Measurements from ENCODE around the gene GJC1. TPM values are rescaled to one million over a fixed set of nuclear protein-coding genes. Genes with fewer than 3 reads are reported as not detected.

The GJC1 gene
- polyA plus RNA-seq, 2 of the 4 experiments (the other 2 are of a cell fraction): 21.2 to 22.1 TPM

DNA sequence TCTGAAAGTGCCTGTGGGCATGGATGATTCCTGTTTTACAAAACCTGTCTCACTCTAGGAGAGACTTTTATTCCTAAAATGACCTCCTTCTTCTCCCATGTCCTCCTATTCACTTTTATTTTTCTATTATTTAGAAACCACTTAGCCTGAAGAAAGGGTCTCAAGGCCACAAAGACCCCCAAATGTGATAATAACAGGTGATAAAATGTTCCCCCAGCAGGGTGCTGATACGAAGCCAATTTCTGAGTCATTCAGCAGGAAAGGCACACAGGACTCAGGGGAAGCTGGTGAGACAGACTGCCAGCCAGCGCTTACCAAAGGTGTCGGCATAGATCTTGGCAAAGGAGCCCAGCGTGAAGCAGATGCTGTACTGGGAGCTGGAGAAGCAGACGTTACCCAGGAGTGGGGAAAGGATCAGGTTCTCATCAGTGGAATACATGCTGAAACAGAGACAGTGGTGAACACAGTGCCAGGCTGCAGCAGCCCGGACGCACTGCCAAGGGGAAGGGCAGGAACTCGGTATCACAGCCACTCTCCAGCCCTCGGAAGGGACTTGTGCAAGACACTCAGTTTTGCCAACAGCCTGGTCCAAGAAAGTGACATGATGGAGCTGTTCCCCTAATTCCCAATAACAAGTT, 42.2 kb upstream of the GJC1 start (continued):
- TF ChIP-seq CHD4 (IDR thresholded peaks at IDR 0.05; ENCODE audit: borderline replicate concordance) (no peak), REST (IDR thresholded peaks at IDR 0.05) (no peak), HEYL (CRISPR knock-in tag; IDR thresholded peaks at IDR 0.05) (no peak), SREBF2 (IDR thresholded peaks at IDR 0.05) (no peak), ELK1 (IDR thresholded peaks at IDR 0.05; ENCODE audit: low read depth, low read length) (no peak), HES2 (IDR thresholded peaks at IDR 0.05) (no peak), BHLHE40 (IDR thresholded peaks at IDR 0.05; ENCODE audit: low read depth, low read length) (no peak)

DNA sequence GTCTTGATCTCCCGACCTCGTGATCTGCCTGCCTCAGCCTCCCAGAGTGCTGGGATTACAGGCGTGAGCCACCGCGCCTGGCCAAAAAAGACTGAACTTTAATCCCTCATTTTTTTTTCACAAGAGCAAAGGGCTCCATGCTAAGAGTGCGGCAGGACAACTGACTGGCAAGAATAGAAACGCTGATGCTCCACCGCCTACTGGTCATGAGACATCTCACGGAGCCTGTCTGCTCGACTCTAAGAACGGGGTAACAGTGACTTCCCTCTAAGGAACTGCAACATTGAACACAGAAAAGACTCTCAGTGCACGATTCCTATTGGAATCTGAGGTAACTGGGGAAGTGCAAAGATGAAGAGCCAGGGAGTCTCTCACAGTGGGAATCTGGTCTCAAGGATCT, 41.5 kb upstream of the GJC1 start:
- Histone ChIP-seq H3K27ac (no peak overlapping the region), H3K9me3 (no peaks in the 10 kb centered on the region), H3K4me2 (no peak overlapping the region), H3K4me3 (no peak overlapping the region), H3K4me1 (peaks cover 3% of the 10 kb centered on the region; the same call in 1 of the 3 replicates)
- POLR2A ChIA-PET: no interaction called here
- TF ChIP-seq NR3C1 (IDR thresholded peaks at IDR 0.05) (no peak), FOSB (CRISPR knock-in tag; IDR thresholded peaks at IDR 0.05) (no peak), ELK1 (IDR thresholded peaks at IDR 0.05; ENCODE audit: low read depth, low read length) (no peak), SMC3 (IDR thresholded peaks at IDR 0.05) (no peak), HOXA7 (CRISPR knock-in tag; IDR thresholded peaks at IDR 0.05) (no peak), CHD4 (IDR thresholded peaks at IDR 0.05; ENCODE audit: borderline replicate concordance) (no peak), USF2 (IDR thresholded peaks at IDR 0.05) (no peak), POLR2A (IDR thresholded peaks at IDR 0.05; ENCODE audit: low read length) (no peak), GATA3 (IDR thresholded peaks at IDR 0.05; ENCODE audit: borderline replicate concordance) (no peak), CBX2 (IDR thresholded peaks at IDR 0.05; ENCODE audit: borderline replicate concordance, low read depth) (no peak), HDAC2 (IDR thresholded peaks at IDR 0.05) (no peak), FOSL2 (IDR thresholded peaks at IDR 0.05) (no peak), FOSL2 (CRISPR knock-in tag; IDR thresholded peaks at IDR 0.05) (no peak)
- TF ChIP-seq, protein P1, sequence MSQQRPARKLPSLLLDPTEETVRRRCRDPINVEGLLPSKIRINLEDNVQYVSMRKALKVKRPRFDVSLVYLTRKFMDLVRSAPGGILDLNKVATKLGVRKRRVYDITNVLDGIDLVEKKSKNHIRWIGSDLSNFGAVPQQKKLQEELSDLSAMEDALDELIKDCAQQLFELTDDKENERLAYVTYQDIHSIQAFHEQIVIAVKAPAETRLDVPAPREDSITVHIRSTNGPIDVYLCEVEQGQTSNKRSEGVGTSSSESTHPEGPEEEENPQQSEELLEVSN (IDR thresholded peaks at IDR 0.05; ENCODE audit: borderline replicate concordance, low read depth): no peak
- CTCF ChIA-PET: interaction anchor here (0.9 to 45.1 kb wide), 4 partner anchors 8 to 95 kb away, joined by 3 to 1787 read pairs (median 252); partner anchors contain the start of gene HIGD1B
- FAIRE-seq (no peak), ATAC-seq (no peak), DNase-seq (ENCODE audit: low read depth in 1 of 2, low spot score in 1 of 2) (no peak)
- 93% methylated on average over 12 of the region's 12 CpGs for WGBS (ENCODE audit: missing lambda C conversion rate)
